Measurements from ENCODE around the gene EGLN1.

DNA sequence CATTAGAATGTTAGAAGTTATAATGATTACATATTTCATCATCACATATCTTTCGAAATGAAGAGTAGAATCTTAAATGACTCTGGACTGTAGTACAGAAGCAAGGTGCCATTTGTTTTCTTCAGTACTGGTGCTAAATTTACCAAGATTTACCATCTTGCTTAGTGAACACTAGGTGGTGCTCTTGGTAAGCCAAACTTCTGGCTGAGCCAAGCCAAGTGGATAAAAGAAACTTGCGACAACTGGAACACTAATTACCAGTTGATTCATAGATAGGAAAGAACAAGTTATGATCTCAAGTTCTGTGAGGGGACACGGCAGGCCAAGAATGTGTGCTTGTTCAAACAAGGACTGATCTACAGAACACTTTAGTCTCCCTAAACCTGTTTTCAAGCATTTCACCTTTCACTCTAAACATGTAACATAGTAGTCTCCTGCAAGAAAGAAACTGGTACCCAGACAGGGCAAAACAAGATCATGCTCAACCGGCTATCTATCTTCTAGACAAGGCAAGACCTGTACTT, 64.2 kb downstream of the EGLN1 start:
- TF ChIP-seq, protein P1, sequence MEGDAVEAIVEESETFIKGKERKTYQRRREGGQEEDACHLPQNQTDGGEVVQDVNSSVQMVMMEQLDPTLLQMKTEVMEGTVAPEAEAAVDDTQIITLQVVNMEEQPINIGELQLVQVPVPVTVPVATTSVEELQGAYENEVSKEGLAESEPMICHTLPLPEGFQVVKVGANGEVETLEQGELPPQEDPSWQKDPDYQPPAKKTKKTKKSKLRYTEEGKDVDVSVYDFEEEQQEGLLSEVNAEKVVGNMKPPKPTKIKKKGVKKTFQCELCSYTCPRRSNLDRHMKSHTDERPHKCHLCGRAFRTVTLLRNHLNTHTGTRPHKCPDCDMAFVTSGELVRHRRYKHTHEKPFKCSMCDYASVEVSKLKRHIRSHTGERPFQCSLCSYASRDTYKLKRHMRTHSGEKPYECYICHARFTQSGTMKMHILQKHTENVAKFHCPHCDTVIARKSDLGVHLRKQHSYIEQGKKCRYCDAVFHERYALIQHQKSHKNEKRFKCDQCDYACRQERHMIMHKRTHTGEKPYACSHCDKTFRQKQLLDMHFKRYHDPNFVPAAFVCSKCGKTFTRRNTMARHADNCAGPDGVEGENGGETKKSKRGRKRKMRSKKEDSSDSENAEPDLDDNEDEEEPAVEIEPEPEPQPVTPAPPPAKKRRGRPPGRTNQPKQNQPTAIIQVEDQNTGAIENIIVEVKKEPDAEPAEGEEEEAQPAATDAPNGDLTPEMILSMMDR (IDR thresholded peaks at IDR 0.05) = peak; percentile 72 to 82 (median 81)
- no peak for TF ChIP-seq POLR2A (IDR thresholded peaks at IDR 0.05)
